Lower leg skin (tissue), 3 donors: ENCODE results near the gene OR3A3.

Source experiments
- CTCF ChIP-seq, 3 donors: fragments of 450-650 bp; IDR thresholded peaks; one replicate each; pipeline ENCODE4 v1.5.1; 2016; ENCODE audit warnings: antibody characterized with exemption in 3 of 3, mild to moderate bottlenecking in 3 of 3, moderate library complexity in 2 of 3
- POLR2A ChIP-seq, 2 donors: fragments of 450-650 bp; IDR thresholded peaks; one replicate each; pipeline ENCODE4 v1.6.1; 2016 to 2017; ENCODE audit warnings: antibody characterized with exemption in 2 of 2, mild to moderate bottlenecking in 1 of 2, moderate library complexity in 1 of 2

DNA sequence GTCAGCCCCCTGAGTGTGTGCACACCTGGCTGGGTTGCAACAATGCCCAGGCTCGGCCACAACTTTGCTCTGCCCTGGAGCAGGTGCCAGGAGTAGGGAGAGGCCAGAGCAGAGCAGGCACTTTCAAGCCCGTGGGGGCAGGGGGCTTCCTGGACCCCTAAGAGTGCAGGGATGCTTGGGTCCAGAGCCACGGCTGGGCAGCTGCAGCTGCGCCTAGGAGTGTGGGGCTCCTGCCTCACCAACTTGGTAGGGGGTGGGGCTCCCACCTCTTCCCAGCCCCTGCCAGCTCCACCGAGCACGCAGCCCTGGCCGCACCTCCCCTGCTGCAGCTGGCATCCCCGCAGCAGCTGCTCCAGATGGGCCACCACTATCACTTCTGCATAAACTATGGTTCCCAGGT is 32.8 kb upstream of the OR3A3 start:
- TF ChIP-seq CTCF (IDR thresholded peaks at IDR 0.05) = no peak
- no peak for TF ChIP-seq POLR2A (IDR thresholded peaks at IDR 0.05)
